ENCODE data around the gene MED7. TPM values are rescaled to one million over a fixed set of nuclear protein-coding genes. Genes with fewer than 3 reads are reported as not detected.

Gene MED7
- polyA plus RNA-seq, 4 donors, result 7.8 to 16.0 (median 12.3) TPM

GRCh38 chr5:157182143-157182757 lies 39.6 kb upstream of the MED7 start:
- H3K27ac ChIP-seq (ENCODE audit: low read depth in 1 of 3, low read length in 2 of 3), result no peak overlapping the region
- no peaks in the 10 kb centered on the region for H3K4me1 ChIP-seq (ENCODE audit: control insufficient read depth in 3 of 3, insufficient read depth in 2 of 3, low read depth in 1 of 3, low read length in 2 of 3)
- no peaks in the 10 kb centered on the region for H3K36me3 ChIP-seq (ENCODE audit: control insufficient read depth in 3 of 3, insufficient read depth in 2 of 3, low read depth in 1 of 3, low read length in 3 of 3)
- WGBS, 3 donors, result 41 to 62% (median 49%) methylated on average over 3 of the region's 3 CpGs
- peak overlapping the region in 1 of 3 donors; percentile 42 for H3K4me3 ChIP-seq (ENCODE audit: low read depth in 1 of 3, low read length in 3 of 3)
- no peak for FAIRE-seq
- no peak for DNase-seq
- H3K9me3 ChIP-seq (ENCODE audit: control insufficient read depth in 2 of 2, insufficient read depth in 1 of 2, low read depth in 1 of 2, low read length in 1 of 2), result no peaks in the 10 kb centered on the region
- peaks cover 0 to 2% (median 0%) of the 10 kb centered on the region in 3 donors for H3K27me3 ChIP-seq (ENCODE audit: control insufficient read depth in 3 of 3, insufficient read depth in 3 of 3, low read length in 3 of 3)

DNA sequence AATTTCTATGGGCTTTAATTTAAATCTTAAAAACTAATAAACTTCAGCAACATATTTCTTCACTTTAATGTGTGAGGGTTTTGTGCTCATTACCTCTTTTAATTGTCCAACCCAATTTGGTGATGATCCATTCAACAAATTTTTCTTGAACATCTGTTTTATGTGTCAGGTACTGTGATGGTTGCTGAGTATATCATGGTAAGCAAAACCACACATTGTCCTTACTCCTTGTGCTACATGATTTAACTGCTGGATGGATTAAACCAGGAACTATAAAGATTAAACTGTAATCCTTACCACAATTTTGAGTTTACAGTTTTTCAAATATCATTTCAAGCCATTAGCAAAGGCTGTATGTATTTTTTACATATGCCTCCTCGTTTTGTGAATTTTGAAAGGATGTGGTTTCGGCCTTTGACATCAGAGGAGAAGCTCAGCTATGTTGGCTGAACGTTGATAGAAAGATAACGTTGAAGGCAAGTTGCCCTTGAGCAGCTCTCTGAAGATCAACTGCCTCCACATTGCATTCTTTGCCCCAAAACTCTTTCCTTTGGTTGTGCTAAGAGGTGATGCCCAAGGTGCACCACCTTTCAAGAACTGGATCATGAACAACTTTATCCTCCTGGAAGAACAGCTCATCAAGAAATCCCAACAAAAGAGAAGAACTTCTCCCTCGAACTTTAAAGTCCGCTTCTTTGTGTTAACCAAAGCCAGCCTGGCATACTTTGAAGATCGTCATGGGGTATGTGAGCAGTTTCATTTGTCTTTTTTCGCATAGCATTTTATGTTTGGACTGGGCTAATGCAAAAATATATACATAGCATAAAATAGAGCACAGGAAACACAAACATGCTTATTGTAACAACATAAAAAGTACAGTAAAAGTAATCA lies 38.0 kb upstream of the MED7 start, which contains the start of gene ITK:
TSS of gene ITK (plus strand) at position 467 of the 891 bp plus-strand sequence. CDS start at position 605, 138 bp downstream.
- Histone ChIP-seq H3K4me3 (ENCODE audit: low read depth in 1 of 3, low read length in 3 of 3) (peak within 1 kb of the TSS in 2 of 3 donors; percentile 42 to 49), H3K27me3 (ENCODE audit: control insufficient read depth in 3 of 3, insufficient read depth in 3 of 3, low read length in 3 of 3) (peaks cover 0 to 2% (median 0%) of the 10 kb centered on the region in 3 donors), H3K9me3 (ENCODE audit: control insufficient read depth in 2 of 2, insufficient read depth in 1 of 2, low read depth in 1 of 2, low read length in 1 of 2) (no peaks in the 10 kb centered on the region), H3K4me1 (ENCODE audit: control insufficient read depth in 3 of 3, insufficient read depth in 2 of 3, low read depth in 1 of 3, low read length in 2 of 3) (no peaks in the 10 kb centered on the region), H3K27ac (ENCODE audit: low read depth in 1 of 3, low read length in 2 of 3) (peak within 1 kb of the TSS in 2 of 3 donors; percentile 68 to 79), H3K36me3 (ENCODE audit: control insufficient read depth in 3 of 3, insufficient read depth in 2 of 3, low read depth in 1 of 3, low read length in 3 of 3) (no peaks in the 10 kb centered on the region)
- WGBS, 3 donors, result 56 to 73% (median 62%) methylated on average over 8 of the region's 8 CpGs
- FAIRE-seq (no peak), DNase-seq (peak in 1 of 2 donors; percentile 56)

DNA sequence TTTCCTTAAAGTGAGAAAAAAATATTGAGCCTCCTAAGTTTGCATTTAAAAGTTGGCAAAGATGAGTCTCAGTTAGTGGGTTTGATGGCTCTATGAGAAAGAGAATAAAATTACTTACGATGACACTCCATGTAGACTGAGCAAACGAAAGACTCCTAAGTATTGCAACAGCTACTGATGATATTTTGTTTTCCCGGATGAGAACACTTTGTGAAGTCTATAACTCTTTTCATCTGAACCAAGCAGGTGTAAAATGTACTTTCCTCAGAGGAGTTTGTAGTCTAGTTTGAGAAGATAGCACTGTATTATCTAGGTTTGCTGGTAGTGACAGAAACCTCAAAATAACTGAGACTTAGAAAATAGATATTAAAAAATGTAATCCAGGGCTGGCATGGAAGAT lies 36.3 kb upstream of the MED7 start:
- Histone ChIP-seq H3K27ac (ENCODE audit: low read depth in 1 of 3, low read length in 2 of 3) (peak overlapping the region in 1 of 3 donors; percentile 68), H3K36me3 (ENCODE audit: control insufficient read depth in 3 of 3, insufficient read depth in 2 of 3, low read depth in 1 of 3, low read length in 3 of 3) (no peaks in the 10 kb centered on the region), H3K4me3 (ENCODE audit: low read depth in 1 of 3, low read length in 3 of 3) (no peak overlapping the region), H3K4me1 (ENCODE audit: control insufficient read depth in 3 of 3, insufficient read depth in 2 of 3, low read depth in 1 of 3, low read length in 2 of 3) (no peaks in the 10 kb centered on the region), H3K9me3 (ENCODE audit: control insufficient read depth in 2 of 2, insufficient read depth in 1 of 2, low read depth in 1 of 2, low read length in 1 of 2) (no peaks in the 10 kb centered on the region), H3K27me3 (ENCODE audit: control insufficient read depth in 3 of 3, insufficient read depth in 3 of 3, low read length in 3 of 3) (no peaks in the 10 kb centered on the region)
- no peak for FAIRE-seq
- DNase-seq, result no peak
- WGBS, 3 donors, result 55 to 81% (median 66%) methylated on average over 3 of the region's 3 CpGs

DNA sequence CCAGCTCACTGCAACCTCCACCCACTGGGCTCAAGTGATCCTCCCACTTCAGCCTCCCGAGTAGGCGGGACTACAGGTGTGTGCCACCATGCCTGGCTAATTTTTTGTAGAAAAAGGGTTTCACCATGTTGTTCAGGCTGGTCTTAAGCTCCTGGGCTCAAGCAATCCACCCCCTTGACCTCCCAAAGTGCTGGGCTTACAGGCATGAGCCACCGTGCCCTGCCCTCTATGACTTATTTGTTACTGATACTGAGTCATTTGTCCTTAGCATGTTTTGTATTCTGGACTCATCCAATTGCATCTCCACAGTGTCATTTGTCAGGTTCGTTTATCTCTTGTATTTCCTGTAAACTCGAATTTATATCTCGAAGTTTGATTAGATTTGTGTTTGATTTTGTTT lies 35.3 kb upstream of the MED7 start:
- no peaks in the 10 kb centered on the region for H3K27me3 ChIP-seq (ENCODE audit: control insufficient read depth in 3 of 3, insufficient read depth in 3 of 3, low read length in 3 of 3)
- 38 to 56% (median 48%) methylated on average over 6 of the region's 6 CpGs for WGBS, 3 donors
- H3K9me3 ChIP-seq (ENCODE audit: control insufficient read depth in 2 of 2, insufficient read depth in 1 of 2, low read depth in 1 of 2, low read length in 1 of 2), result no peaks in the 10 kb centered on the region
- H3K4me3 ChIP-seq (ENCODE audit: low read depth in 1 of 3, low read length in 3 of 3), result no peak overlapping the region
- DNase-seq, result no peak
- no peaks in the 10 kb centered on the region for H3K36me3 ChIP-seq (ENCODE audit: control insufficient read depth in 3 of 3, insufficient read depth in 2 of 3, low read depth in 1 of 3, low read length in 3 of 3)
- no peaks in the 10 kb centered on the region for H3K4me1 ChIP-seq (ENCODE audit: control insufficient read depth in 3 of 3, insufficient read depth in 2 of 3, low read depth in 1 of 3, low read length in 2 of 3)
- H3K27ac ChIP-seq (ENCODE audit: low read depth in 1 of 3, low read length in 2 of 3), result peak overlapping the region in 1 of 3 donors; percentile 54
- FAIRE-seq, result no peak

GRCh38 chr5:157175071-157175612 lies 32.5 kb upstream of the MED7 start:
- WGBS, 3 donors, result 85 to 89% (median 87%) methylated on average over 8 of the region's 8 CpGs
- Histone ChIP-seq H3K4me1 (ENCODE audit: control insufficient read depth in 3 of 3, insufficient read depth in 2 of 3, low read depth in 1 of 3, low read length in 2 of 3) (peaks cover 0 to 2% (median 0%) of the 10 kb centered on the region in 3 donors), H3K36me3 (ENCODE audit: control insufficient read depth in 3 of 3, insufficient read depth in 2 of 3, low read depth in 1 of 3, low read length in 3 of 3) (no peaks in the 10 kb centered on the region), H3K27me3 (ENCODE audit: control insufficient read depth in 3 of 3, insufficient read depth in 3 of 3, low read length in 3 of 3) (no peaks in the 10 kb centered on the region), H3K27ac (ENCODE audit: low read depth in 1 of 3, low read length in 2 of 3) (no peak overlapping the region), H3K4me3 (ENCODE audit: low read depth in 1 of 3, low read length in 3 of 3) (no peak overlapping the region), H3K9me3 (ENCODE audit: control insufficient read depth in 2 of 2, insufficient read depth in 1 of 2, low read depth in 1 of 2, low read length in 1 of 2) (peaks cover 0 to 3% of the 10 kb centered on the region in 2 donors)
- no peak for DNase-seq
- no peak for FAIRE-seq

DNA sequence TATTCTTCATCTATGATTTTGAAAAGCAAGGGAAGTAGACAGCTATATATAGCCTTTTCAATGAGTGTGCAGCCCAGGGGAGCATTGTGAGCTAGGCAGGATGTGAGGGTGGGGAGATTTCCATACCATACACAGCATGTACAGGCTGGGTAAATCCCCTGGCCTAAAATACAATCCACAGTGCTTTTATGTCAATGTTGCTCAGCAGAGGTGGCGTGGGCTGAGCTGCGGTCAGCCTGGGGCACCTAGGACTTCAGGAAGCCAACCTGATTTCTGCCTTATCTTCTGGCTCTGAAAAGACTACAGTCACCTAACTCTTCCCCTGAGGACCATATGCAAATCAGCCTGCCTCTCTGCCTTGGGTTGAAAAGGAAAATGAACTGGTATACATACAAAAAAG lies 29.7 kb upstream of the MED7 start:
- no peak overlapping the region for H3K27ac ChIP-seq (ENCODE audit: low read depth in 1 of 3, low read length in 2 of 3)
- FAIRE-seq, result no peak
- no peaks in the 10 kb centered on the region for H3K27me3 ChIP-seq (ENCODE audit: control insufficient read depth in 3 of 3, insufficient read depth in 3 of 3, low read length in 3 of 3)
- peaks cover 0 to 3% of the 10 kb centered on the region in 2 donors for H3K9me3 ChIP-seq (ENCODE audit: control insufficient read depth in 2 of 2, insufficient read depth in 1 of 2, low read depth in 1 of 2, low read length in 1 of 2)
- peaks cover 0 to 2% (median 0%) of the 10 kb centered on the region in 3 donors for H3K4me1 ChIP-seq (ENCODE audit: control insufficient read depth in 3 of 3, insufficient read depth in 2 of 3, low read depth in 1 of 3, low read length in 2 of 3)
- H3K4me3 ChIP-seq (ENCODE audit: low read depth in 1 of 3, low read length in 3 of 3), result no peak overlapping the region
- H3K36me3 ChIP-seq (ENCODE audit: control insufficient read depth in 3 of 3, insufficient read depth in 2 of 3, low read depth in 1 of 3, low read length in 3 of 3), result no peaks in the 10 kb centered on the region
- 59 to 61% (median 59%) methylated on average over 2 of the region's 2 CpGs for WGBS, 3 donors
- peak in 1 of 2 donors; percentile 20 for DNase-seq

DNA sequence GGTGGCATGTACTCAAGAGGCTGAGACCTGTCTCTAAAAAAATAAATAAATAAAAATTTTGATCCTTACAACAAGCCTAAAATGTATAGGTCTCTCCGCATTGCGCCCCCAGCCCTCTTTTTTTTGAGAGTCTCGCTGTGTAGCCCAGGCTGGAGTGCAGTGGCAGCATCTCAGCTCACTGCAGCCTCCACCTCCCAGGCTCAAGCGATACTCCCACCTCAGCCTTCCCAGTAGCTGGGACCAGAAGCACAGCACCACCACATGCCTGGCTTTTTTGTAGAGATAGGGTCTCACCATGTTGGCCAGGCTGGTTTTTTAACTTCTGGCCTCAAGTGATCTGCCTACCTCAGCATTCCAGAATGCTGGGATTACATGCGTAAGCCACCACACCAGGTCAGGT lies 25.6 kb upstream of the MED7 start:
- DNase-seq (no peak), FAIRE-seq (no peak)
- WGBS, 3 donors, result 96 to 99% (median 98%) methylated on average over 5 of the region's 5 CpGs
- Histone ChIP-seq H3K27me3 (ENCODE audit: control insufficient read depth in 3 of 3, insufficient read depth in 3 of 3, low read length in 3 of 3) (peaks cover 0 to 3% (median 0%) of the 10 kb centered on the region in 3 donors), H3K4me1 (ENCODE audit: control insufficient read depth in 3 of 3, insufficient read depth in 2 of 3, low read depth in 1 of 3, low read length in 2 of 3) (peaks cover 0 to 2% (median 0%) of the 10 kb centered on the region in 3 donors), H3K9me3 (ENCODE audit: control insufficient read depth in 2 of 2, insufficient read depth in 1 of 2, low read depth in 1 of 2, low read length in 1 of 2) (peaks cover 0 to 3% of the 10 kb centered on the region in 2 donors), H3K4me3 (ENCODE audit: low read depth in 1 of 3, low read length in 3 of 3) (no peak overlapping the region), H3K36me3 (ENCODE audit: control insufficient read depth in 3 of 3, insufficient read depth in 2 of 3, low read depth in 1 of 3, low read length in 3 of 3) (no peaks in the 10 kb centered on the region), H3K27ac (ENCODE audit: low read depth in 1 of 3, low read length in 2 of 3) (no peak overlapping the region)

DNA sequence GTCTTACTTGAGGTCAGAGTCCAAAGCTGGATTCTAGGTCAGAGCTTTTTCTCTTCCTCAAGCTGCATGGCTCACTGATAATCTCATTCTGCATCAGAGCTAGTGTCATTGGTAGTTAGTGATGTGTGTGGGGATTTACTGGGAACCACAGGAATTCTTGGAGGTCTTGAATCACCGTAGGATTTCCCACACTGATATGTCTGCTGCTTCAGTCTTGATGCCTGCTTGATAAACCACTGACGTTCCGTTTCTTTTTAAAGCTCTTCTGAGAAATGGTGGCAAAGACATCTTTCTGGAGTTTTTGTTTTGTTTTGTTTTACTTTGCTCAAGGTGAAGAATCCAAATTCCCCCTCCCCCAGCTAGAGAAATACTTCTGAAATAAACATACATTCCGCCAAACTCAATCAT lies 24.6 kb upstream of the MED7 start:
- DNase-seq (no peak), FAIRE-seq (no peak)
- Histone ChIP-seq H3K4me1 (ENCODE audit: control insufficient read depth in 3 of 3, insufficient read depth in 2 of 3, low read depth in 1 of 3, low read length in 2 of 3) (no peaks in the 10 kb centered on the region), H3K9me3 (ENCODE audit: control insufficient read depth in 2 of 2, insufficient read depth in 1 of 2, low read depth in 1 of 2, low read length in 1 of 2) (peaks cover 0 to 3% of the 10 kb centered on the region in 2 donors), H3K27ac (ENCODE audit: low read depth in 1 of 3, low read length in 2 of 3) (no peak overlapping the region), H3K27me3 (ENCODE audit: control insufficient read depth in 3 of 3, insufficient read depth in 3 of 3, low read length in 3 of 3) (peaks cover 0 to 3% (median 0%) of the 10 kb centered on the region in 3 donors), H3K4me3 (ENCODE audit: low read depth in 1 of 3, low read length in 3 of 3) (no peak overlapping the region), H3K36me3 (ENCODE audit: control insufficient read depth in 3 of 3, insufficient read depth in 2 of 3, low read depth in 1 of 3, low read length in 3 of 3) (no peaks in the 10 kb centered on the region)
- 57 to 70% (median 60%) methylated on average over 4 of the region's 4 CpGs for WGBS, 3 donors

Measured in small intestine (tissue), 7 donors.